Measurements from ENCODE around the gene HSPBP1. TPM values are rescaled to one million over a fixed set of nuclear protein-coding genes. Genes with fewer than 3 reads are reported as not detected.

The HSPBP1 gene
- total and polyA plus RNA-seq, 2 of the 13 experiments (the other 11 are each of a cell fraction or from before 2014, with no cell fraction given) = 22.3 to 33.7 TPM

GRCh38 chr19:55305491-55305890 is 25.6 kb upstream of the HSPBP1 start (continued):
- no peak for TF ChIP-seq KIAA2018 (CRISPR knock-in tag; IDR thresholded peaks at IDR 0.05; ENCODE audit: borderline replicate concordance)
- no peak for TF ChIP-seq RBM22 (optimal IDR thresholded peaks at IDR 0.05; ENCODE audit: low read length)
- TF ChIP-seq PHB2 (IDR thresholded peaks at IDR 0.05; ENCODE audit: partially characterized antibody) = no peak
- TF ChIP-seq ZNF329 (CRISPR knock-in tag; IDR thresholded peaks at IDR 0.05; ENCODE audit: low read depth) = no peak
- no peak for TF ChIP-seq PTBP1 (IDR thresholded peaks at IDR 0.05; ENCODE audit: low read depth, low read length, poor library complexity, severe bottlenecking)
- TF ChIP-seq MXD1 (CRISPR knock-in tag; IDR thresholded peaks at IDR 0.05) = no peak
- TF ChIP-seq DBP (CRISPR knock-in tag; IDR thresholded peaks at IDR 0.05; ENCODE audit: not compliant biosample characterization) = no peak
- TF ChIP-seq ZNF143 (CRISPR knock-in tag; IDR thresholded peaks at IDR 0.05) = peak; percentile 97
- no peak for TF ChIP-seq PCBP1 (IDR thresholded peaks at IDR 0.05; ENCODE audit: borderline replicate concordance, low read depth, low read length)
- TF ChIP-seq RARG (CRISPR knock-in tag; IDR thresholded peaks at IDR 0.05; ENCODE audit: low read depth) = no peak
- no peak for TF ChIP-seq EHMT2 (IDR thresholded peaks at IDR 0.05; ENCODE audit: borderline replicate concordance, low read depth, low read length)
- no peak for TF ChIP-seq ZNF513 (CRISPR knock-in tag; conservative IDR thresholded peaks at IDR 0.05)
- no peak; the same call in 1 of the 2 replicates for TF ChIP-seq E2F2 (CRISPR knock-in tag; IDR thresholded peaks at IDR 0.05; ENCODE audit: borderline replicate concordance)

Data from HepG2 (cell line).